HG02642 (cell line): ENCODE results near the gene PIK3IP1.
A peak's percentile ranks its signal among the peaks of the same experiment; 100 is the strongest.

Source experiments
- ATAC-seq: cut with Tn5 transposase; IDR thresholded peaks from one replicate; pipeline ENCODE4 v1.9.1; 2021; ENCODE audit warnings: mild to moderate bottlenecking; ENCODE audit not compliant: unreplicated experiment, poor library complexity

Gene PIK3IP1

GRCh38 chr22:31313366-31314147 lies 21.3 kb upstream of the PIK3IP1 start:
- ATAC-seq: no peak

GRCh38 chr22:31308181-31308580 lies 15.9 kb upstream of the PIK3IP1 start:
- no peak for ATAC-seq

- no peak for ATAC-seq
Observed at GRCh38 chr22:31305194-31305593, 12.9 kb upstream of the PIK3IP1 start.

- ATAC-seq: no peak
Observed at GRCh38 chr22:31302537-31302936, 10.2 kb upstream of the PIK3IP1 start.

- no peak for ATAC-seq
Observed at GRCh38 chr22:31302006-31302405, 9.7 kb upstream of the PIK3IP1 start.

- ATAC-seq: no peak
Observed at GRCh38 chr22:31300896-31301295, 8.6 kb upstream of the PIK3IP1 start.

GRCh38 chr22:31295831-31296657 lies 3.8 kb upstream of the PIK3IP1 start:
- ATAC-seq: no peak

GRCh38 chr22:31295360-31295759 lies 3.1 kb upstream of the PIK3IP1 start:
- ATAC-seq: no peak

GRCh38 chr22:31291481-31292235 lies 630 bp downstream of the PIK3IP1 start:
- ATAC-seq: peak; percentile 1

GRCh38 chr22:31290494-31291471 lies 1.5 kb downstream of the PIK3IP1 start:
- peak; percentile 89 for ATAC-seq

- no peak for ATAC-seq
Observed at GRCh38 chr22:31289344-31289743, 2.9 kb downstream of the PIK3IP1 start.

- no peak for ATAC-seq
Observed at GRCh38 chr22:31288496-31289240, 3.6 kb downstream of the PIK3IP1 start.

GRCh38 chr22:31287818-31288495 lies 4.3 kb downstream of the PIK3IP1 start:
- ATAC-seq: no peak

- ATAC-seq: no peak
Observed at GRCh38 chr22:31286360-31287255, 5.7 kb downstream of the PIK3IP1 start.

GRCh38 chr22:31284281-31285155 lies 7.8 kb downstream of the PIK3IP1 start:
- no peak for ATAC-seq

- no peak for ATAC-seq
Observed at GRCh38 chr22:31282748-31283468, 9.4 kb downstream of the PIK3IP1 start.
